HEK293 (cell line): Measurements from ENCODE around the gene S100A14.

ENCODE experiments used
- BCL11B ChIP-seq: fragments of 450-650 bp; formaldehyde crosslinking; IDR thresholded peaks from 2 replicates; pipeline ENCODE4 v1.5.1; 2016; ENCODE audit warnings: low read depth, missing biosample characterization, missing genetic modification characterization
- HOXD13 ChIP-seq: sonication (generic); formaldehyde crosslinking; IDR thresholded peaks from 2 replicates; pipeline ENCODE4 v1.8.0; 2022; ENCODE audit warnings: missing genetic modification reagents, borderline replicate concordance
- KLF10 ChIP-seq: fragments of 450-650 bp; IDR thresholded peaks from 2 replicates; pipeline ENCODE4 v1.5.1; 2018; ENCODE audit warnings: missing biosample characterization, mild to moderate bottlenecking, missing genetic modification characterization
- KLF9 ChIP-seq: fragments of 450-650 bp; formaldehyde crosslinking; IDR thresholded peaks from 2 replicates; pipeline ENCODE4 v1.5.1; 2016; ENCODE audit warnings: missing biosample characterization, missing genetic modification characterization, low read depth
- MYNN ChIP-seq: fragments of 450-650 bp; formaldehyde crosslinking; IDR thresholded peaks from 2 replicates; pipeline ENCODE4 v1.5.1; 2016; ENCODE audit warnings: missing biosample characterization, missing genetic modification characterization, borderline replicate concordance
- YY2 ChIP-seq: fragments of 450-650 bp; formaldehyde crosslinking; IDR thresholded peaks from 2 replicates; pipeline ENCODE4 v1.5.1; 2016; ENCODE audit warnings: missing biosample characterization, missing genetic modification characterization
- ZBTB1 ChIP-seq: fragments of 450-650 bp; formaldehyde crosslinking; IDR thresholded peaks from 2 replicates; pipeline ENCODE4 v1.5.1; 2016; ENCODE audit warnings: missing biosample characterization, missing genetic modification characterization
- ZBTB20 ChIP-seq: fragments of 450-650 bp; formaldehyde crosslinking; IDR thresholded peaks from 2 replicates; pipeline ENCODE4 v1.5.1; 2016; ENCODE audit warnings: missing biosample characterization, missing genetic modification characterization
- ZBTB26 ChIP-seq: fragments of 450-650 bp; formaldehyde crosslinking; optimal IDR thresholded peaks from 2 replicates; pipeline ENCODE3; 2016; ENCODE audit warnings: missing biosample characterization, mild to moderate bottlenecking, missing genetic modification characterization
- ZEB2 ChIP-seq: fragments of 450-650 bp; formaldehyde crosslinking; IDR thresholded peaks from 2 replicates; pipeline ENCODE4 v1.5.1; 2016; ENCODE audit warnings: missing biosample characterization, missing genetic modification characterization
- ZFHX2 ChIP-seq: fragments of 450-650 bp; formaldehyde crosslinking; conservative IDR thresholded peaks from 2 replicates; pipeline ENCODE4 v1.5.1; 2016; ENCODE audit warnings: missing biosample characterization, missing genetic modification characterization
- ZFP37 ChIP-seq: fragments of 450-650 bp; formaldehyde crosslinking; IDR thresholded peaks from 2 replicates; pipeline ENCODE4 v1.5.1; 2016; ENCODE audit warnings: missing biosample characterization, missing genetic modification characterization
- ZNF138 ChIP-seq: fragments of 450-650 bp; formaldehyde crosslinking; IDR thresholded peaks from 2 replicates; pipeline ENCODE4 v1.5.1; 2016; ENCODE audit warnings: missing biosample characterization, missing genetic modification characterization, borderline replicate concordance
- ZNF146 ChIP-seq: fragments of 450-650 bp; formaldehyde crosslinking; IDR thresholded peaks from 2 replicates; pipeline ENCODE4 v1.5.1; 2016; ENCODE audit warnings: missing biosample characterization, missing genetic modification characterization
- ZNF280D ChIP-seq: fragments of 450-650 bp; formaldehyde crosslinking; IDR thresholded peaks from 2 replicates; pipeline ENCODE4 v1.5.1; 2016; ENCODE audit warnings: missing biosample characterization, missing genetic modification characterization
- ZNF324 ChIP-seq: fragments of 450-650 bp; formaldehyde crosslinking; IDR thresholded peaks from 2 replicates; pipeline ENCODE4 v1.5.1; 2016; ENCODE audit warnings: missing biosample characterization, missing genetic modification characterization
- ZNF335 ChIP-seq: fragments of 450-650 bp; formaldehyde crosslinking; conservative IDR thresholded peaks from 2 replicates; pipeline ENCODE4 v1.5.1; 2016; ENCODE audit warnings: missing biosample characterization, missing genetic modification characterization
- ZNF350 ChIP-seq: fragments of 450-650 bp; formaldehyde crosslinking; IDR thresholded peaks from 2 replicates; pipeline ENCODE4 v1.5.0; 2017; ENCODE audit warnings: missing biosample characterization, mild to moderate bottlenecking, missing genetic modification characterization
- ZNF366 ChIP-seq: fragments of 450-650 bp; formaldehyde crosslinking; conservative IDR thresholded peaks from 2 replicates; pipeline ENCODE4 v1.5.1; 2016; ENCODE audit warnings: missing biosample characterization, missing genetic modification characterization
- ZNF449 ChIP-seq: fragments of 450-650 bp; formaldehyde crosslinking; IDR thresholded peaks from 2 replicates; pipeline ENCODE4 v1.5.1; 2017; ENCODE audit warnings: missing biosample characterization, mild to moderate bottlenecking, missing genetic modification characterization, moderate library complexity
- ZNF473 ChIP-seq: fragments of 450-650 bp; formaldehyde crosslinking; IDR thresholded peaks from 2 replicates; pipeline ENCODE4 v1.5.1; 2017; ENCODE audit warnings: missing biosample characterization, missing genetic modification characterization
- ZNF501 ChIP-seq: fragments of 450-650 bp; formaldehyde crosslinking; IDR thresholded peaks from 2 replicates; pipeline ENCODE4 v1.5.1; 2016; ENCODE audit warnings: missing biosample characterization, missing genetic modification characterization
- ZNF521 ChIP-seq: fragments of 450-650 bp; formaldehyde crosslinking; IDR thresholded peaks from 2 replicates; pipeline ENCODE4 v1.5.1; 2017; ENCODE audit warnings: missing biosample characterization, mild to moderate bottlenecking, missing genetic modification characterization
- ZNF548 ChIP-seq: fragments of 450-650 bp; formaldehyde crosslinking; IDR thresholded peaks from 2 replicates; pipeline ENCODE4 v1.5.1; 2016; ENCODE audit warnings: missing biosample characterization, missing genetic modification characterization
- ZNF555 ChIP-seq: fragments of 450-650 bp; formaldehyde crosslinking; conservative IDR thresholded peaks from 2 replicates; pipeline ENCODE4 v1.5.1; 2017; ENCODE audit warnings: missing biosample characterization, mild to moderate bottlenecking, missing genetic modification characterization, inconsistent platforms
- ZNF600 ChIP-seq: fragments of 450-650 bp; formaldehyde crosslinking; IDR thresholded peaks from 2 replicates; pipeline ENCODE4 v1.5.1; 2016; ENCODE audit warnings: missing biosample characterization, missing genetic modification characterization
- ZNF623 ChIP-seq: fragments of 450-650 bp; formaldehyde crosslinking; IDR thresholded peaks from 2 replicates; pipeline ENCODE4 v1.5.1; 2016; ENCODE audit warnings: missing biosample characterization, missing genetic modification characterization
- ZNF629 ChIP-seq: fragments of 450-650 bp; formaldehyde crosslinking; IDR thresholded peaks from 2 replicates; pipeline ENCODE4 v1.5.1; 2017; ENCODE audit warnings: missing biosample characterization, missing genetic modification characterization
- ZNF792 ChIP-seq: fragments of 450-650 bp; formaldehyde crosslinking; IDR thresholded peaks from 2 replicates; pipeline ENCODE4 v1.5.1; 2016; ENCODE audit warnings: missing biosample characterization, missing genetic modification characterization
- ZSCAN23 ChIP-seq: fragments of 450-650 bp; formaldehyde crosslinking; IDR thresholded peaks from 2 replicates; pipeline ENCODE4 v1.5.1; 2016; ENCODE audit warnings: missing biosample characterization, missing genetic modification characterization
- TF ChIP-seq, protein P1 (sequence below): fragments of 450-650 bp; formaldehyde crosslinking; IDR thresholded peaks from 2 replicates; pipeline ENCODE4 v1.5.1; 2016; ENCODE audit warnings: missing biosample characterization, missing genetic modification characterization

The S100A14 gene

GRCh38 chr1:153633754-153634665 lies 17.9 kb upstream of the S100A14 start, which contains the start of gene CHTOP (continued):
- TF ChIP-seq ZNF555 = no peak
- TF ChIP-seq ZNF623 (tag by site-specific recombination) = no peak
- 0 out of 2 replicates have a peak, but pooled peaks have one; percentile 38 for TF ChIP-seq ZBTB1 (tag by site-specific recombination)
- peak; percentile 88 for TF ChIP-seq ZNF324 (tag by site-specific recombination)
- TF ChIP-seq ZNF600 (tag by site-specific recombination) = peak; percentile 90
- TF ChIP-seq ZNF280D (tag by site-specific recombination) = peak; percentile 85
- TF ChIP-seq ZFHX2 = peak; percentile 62; the same call in 1 of the 2 replicates
- TF ChIP-seq ZEB2 (tag by site-specific recombination) = peak; percentile 97
- TF ChIP-seq ZNF792 (tag by site-specific recombination) = peak; percentile 65; the same call in 1 of the 2 replicates
- peak; percentile 100 for TF ChIP-seq ZNF501
- TF ChIP-seq BCL11B = peak; percentile 86
- peak; percentile 34; the same call in 1 of the 2 replicates for TF ChIP-seq ZNF366
- TF ChIP-seq ZBTB26 (tag by site-specific recombination) = peak; percentile 50
- TF ChIP-seq HOXD13 (CRISPR knock-in tag) = 0 out of 2 replicates have a peak, but pooled peaks have one; percentile 61
- TF ChIP-seq ZNF146 (tag by site-specific recombination) = peak; percentile 68
- peak; percentile 14; the same call in 1 of the 2 replicates for TF ChIP-seq MYNN
- no peak for TF ChIP-seq ZNF548
- no peak for TF ChIP-seq ZNF138
- TF ChIP-seq ZNF335 = peak; percentile 88
- no peak for TF ChIP-seq ZNF521
- TF ChIP-seq KLF10 (tag by site-specific recombination) = peak; percentile 77
- peak; percentile 93 for TF ChIP-seq ZNF629
- TF ChIP-seq, protein P1, sequence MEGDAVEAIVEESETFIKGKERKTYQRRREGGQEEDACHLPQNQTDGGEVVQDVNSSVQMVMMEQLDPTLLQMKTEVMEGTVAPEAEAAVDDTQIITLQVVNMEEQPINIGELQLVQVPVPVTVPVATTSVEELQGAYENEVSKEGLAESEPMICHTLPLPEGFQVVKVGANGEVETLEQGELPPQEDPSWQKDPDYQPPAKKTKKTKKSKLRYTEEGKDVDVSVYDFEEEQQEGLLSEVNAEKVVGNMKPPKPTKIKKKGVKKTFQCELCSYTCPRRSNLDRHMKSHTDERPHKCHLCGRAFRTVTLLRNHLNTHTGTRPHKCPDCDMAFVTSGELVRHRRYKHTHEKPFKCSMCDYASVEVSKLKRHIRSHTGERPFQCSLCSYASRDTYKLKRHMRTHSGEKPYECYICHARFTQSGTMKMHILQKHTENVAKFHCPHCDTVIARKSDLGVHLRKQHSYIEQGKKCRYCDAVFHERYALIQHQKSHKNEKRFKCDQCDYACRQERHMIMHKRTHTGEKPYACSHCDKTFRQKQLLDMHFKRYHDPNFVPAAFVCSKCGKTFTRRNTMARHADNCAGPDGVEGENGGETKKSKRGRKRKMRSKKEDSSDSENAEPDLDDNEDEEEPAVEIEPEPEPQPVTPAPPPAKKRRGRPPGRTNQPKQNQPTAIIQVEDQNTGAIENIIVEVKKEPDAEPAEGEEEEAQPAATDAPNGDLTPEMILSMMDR (tag by site-specific recombination) = peak; percentile 30; the same call in 1 of the 2 replicates
- TF ChIP-seq ZNF449 (tag by site-specific recombination) = 0 out of 2 replicates have a peak, but pooled peaks have one; percentile 24
- peak; percentile 87 for TF ChIP-seq ZSCAN23 (tag by site-specific recombination)
- TF ChIP-seq YY2 = peak; percentile 92
- TF ChIP-seq ZNF473 (tag by site-specific recombination) = no peak
- TF ChIP-seq ZBTB20 (tag by site-specific recombination) = peak; percentile 62; the same call in 1 of the 2 replicates
- peak; percentile 93 for TF ChIP-seq ZFP37 (tag by site-specific recombination)
- TF ChIP-seq KLF9 (tag by site-specific recombination) = peak; percentile 95
- no peak for TF ChIP-seq ZNF350
